Measurements from ENCODE around the gene VMP1.
"Not testable (repeated sequence)": the region's sequence is repeated elsewhere in the genome, so short reads cannot be mapped to it uniquely, and the experiment has no call there.

Gene VMP1

DNA sequence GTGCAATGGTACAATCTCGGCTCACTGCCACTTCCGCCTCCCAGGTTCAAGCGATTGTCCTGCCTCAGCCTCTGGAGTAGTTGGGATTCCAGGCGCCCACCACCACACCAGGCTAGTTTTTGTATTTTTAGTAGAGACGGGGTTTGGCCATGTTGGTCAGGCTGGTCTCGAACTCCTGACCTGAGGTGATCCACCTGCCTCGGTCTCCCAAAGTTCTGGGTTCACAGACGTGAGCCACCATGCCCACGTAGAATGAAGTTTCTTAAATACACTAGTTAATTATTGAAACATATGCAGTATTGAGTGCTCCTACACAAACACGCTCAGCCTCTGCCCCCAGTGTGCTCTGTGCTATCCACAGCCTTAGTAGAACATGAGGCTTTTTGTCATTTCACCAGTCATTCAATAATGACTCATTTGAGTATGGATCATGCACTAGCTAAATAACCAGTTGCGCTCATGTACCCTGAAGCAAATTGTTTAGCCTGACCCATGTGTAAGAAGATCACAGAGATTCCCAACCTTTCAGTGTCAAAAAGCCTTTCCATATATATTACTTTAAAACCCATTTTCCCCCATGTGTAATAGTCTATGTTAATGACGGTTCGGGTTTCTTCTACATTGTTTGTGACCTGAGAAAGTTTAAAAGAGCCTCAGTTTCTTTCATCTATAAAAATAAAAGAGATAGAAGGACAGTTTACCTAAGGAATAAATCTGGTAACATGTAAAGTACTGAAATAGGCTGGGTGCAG is 135.6 kb downstream of the VMP1 start:
- DNase-seq = peak; percentile 67

DNA sequence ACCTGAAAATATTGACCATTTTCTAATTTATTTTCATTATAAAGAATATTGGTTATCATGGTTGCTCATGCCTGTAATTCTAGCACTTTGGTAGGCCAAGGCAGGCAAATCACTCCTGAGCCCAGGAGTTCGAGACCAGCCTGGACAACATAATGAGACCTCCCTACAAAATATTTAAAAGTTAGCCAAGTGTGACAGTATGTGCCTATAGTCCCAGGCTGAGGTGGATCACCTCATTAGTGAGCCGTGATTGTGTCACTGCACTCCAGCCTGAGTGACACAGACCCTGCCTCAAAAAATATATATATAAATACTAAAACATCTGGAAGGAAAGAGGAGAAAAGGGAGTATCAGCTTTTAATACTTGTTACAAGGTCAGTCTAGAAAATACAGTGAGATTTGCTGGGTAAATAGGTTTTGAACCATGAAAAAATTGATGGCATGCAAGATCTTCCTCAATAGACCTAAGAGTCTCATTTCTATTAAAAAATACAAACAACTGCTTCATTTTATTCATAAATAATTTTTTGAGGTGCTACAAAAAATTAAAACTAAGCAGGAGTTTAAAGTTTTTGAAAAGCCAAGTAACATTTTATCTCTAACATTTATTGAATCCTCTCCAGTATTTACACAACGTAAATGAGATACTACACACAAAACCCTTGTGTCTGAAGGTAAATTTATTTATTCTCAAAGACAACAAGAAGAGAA is 137.6 kb downstream of the VMP1 start:
- DNase-seq = no peak

DNA sequence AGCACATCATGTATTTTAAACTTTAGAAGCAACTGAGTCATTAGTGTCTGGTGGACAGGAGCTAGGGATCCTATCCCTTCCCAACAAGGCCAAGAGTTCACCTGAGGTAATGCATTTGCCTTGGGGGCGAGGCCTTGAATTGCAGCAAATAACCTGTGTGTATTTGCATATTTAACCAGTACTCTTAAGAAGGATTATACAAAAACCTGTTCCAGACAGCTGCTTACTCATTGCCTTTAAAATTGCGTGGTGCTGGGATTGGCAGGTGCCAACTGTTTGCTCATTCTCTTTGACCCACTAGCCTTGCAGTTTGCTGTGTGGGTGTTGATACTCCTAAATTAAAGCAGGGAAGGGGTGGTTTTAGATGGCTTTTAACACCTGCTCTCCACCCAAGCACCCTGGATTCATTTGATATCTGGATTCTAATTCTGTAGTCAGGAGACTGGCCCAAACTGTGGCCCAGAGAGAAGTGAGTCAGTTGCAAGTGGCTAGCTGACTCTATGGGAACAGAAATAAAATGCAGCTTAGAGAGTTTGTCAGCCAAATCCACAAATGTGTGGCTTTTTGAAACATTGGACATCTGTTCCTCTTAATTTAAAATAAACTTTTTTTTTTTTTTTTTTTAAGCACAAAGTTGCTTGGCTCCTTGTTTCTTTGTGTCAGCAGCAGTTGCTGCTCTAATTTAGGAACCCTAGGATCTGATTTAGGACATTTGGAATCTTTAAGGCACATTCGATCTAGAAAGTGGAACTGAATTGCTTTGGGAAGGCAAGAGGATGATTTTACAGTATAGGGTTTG is 138.3 kb downstream of the VMP1 start:
- no peak for DNase-seq

DNA sequence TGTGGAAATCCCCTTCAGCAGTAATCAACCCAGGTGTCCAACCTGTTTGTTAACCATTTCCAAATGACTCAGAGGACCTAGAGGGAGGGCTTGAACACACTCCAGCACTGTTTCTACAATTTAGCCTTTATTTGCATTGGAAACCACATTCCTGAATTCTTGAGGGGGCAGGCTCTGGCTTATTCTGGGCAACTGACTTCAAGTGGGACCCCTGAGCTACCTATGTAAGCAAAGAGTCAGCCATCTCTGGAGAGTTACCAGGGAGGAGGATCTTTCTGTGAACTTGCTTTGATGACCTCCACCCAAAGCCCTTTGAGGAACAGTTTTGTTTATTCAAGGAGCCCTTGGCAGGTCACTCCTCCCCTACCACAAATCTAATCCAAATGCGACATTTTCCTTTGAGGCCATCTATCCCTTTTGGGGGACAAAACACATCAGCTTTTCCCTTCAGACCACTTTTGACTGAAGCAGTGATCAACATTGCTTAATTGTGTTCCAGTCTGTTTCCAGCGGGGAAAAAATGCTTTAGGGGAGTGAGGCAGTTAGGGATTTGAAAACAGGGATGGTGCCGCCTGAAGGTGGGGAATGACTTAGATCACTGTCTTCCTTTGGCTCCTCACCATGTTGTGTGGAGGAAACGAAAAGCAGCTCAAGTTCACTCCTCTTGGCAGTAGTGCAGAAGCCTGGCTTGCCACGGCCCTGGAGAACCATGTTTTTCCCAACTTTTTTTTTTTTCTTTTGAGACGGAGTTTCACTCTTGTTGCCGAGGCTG is 139.1 kb downstream of the VMP1 start:
- no peak for DNase-seq

DNA sequence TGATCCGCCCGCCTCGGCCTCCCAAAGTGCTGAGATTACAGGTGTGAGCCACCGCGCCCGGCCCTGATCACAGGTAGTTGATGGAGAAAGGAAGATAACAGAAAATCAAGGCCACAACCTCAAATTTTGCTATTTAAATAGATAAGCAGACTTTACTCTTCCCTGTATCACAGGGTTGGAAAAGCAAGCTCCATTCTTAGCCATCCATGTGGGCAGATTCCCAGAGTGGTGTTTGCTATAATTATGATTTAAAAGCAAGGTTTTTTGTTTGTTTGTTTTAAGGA is 140.9 kb downstream of the VMP1 start:
- DNase-seq = no peak

DNA sequence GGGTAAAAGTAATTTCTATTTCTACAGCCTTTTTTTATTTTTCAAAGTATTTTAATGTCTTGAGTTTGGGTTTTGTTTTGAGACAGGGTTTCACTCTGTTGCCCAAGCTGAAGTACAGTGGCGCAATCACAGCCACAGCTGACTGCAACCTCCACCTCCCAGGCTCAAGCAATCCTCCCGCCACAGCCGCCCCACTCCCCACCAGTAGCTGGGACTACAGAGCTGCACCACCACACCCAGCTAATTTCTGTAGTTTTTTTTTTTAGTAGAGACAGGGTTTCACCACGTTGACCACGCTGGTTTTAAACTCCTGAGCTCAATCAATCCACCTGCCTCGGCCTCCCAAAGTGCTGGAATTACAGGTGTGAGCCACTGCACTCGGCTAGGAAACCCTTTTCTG is 141.3 kb downstream of the VMP1 start:
- no peak for DNase-seq

DNA sequence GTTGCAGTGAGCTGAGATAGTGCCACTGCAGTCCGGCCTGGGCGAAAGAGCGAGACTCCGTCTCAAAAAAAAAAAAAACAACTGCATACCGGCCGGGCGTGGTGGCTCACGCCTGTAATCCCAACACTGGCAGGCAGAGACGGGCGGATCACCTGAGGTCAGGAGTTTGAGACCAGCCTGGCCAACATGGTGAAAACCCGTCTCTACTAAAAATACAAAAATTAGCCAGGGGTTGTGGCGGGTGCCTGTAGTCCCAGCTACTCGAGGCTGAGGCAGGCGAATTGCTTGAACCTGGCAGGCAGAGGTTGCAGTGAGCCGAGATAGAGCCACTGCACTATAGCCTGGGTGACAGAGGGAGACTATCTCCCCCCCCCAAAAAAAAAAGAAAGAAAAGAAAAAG is 142.9 kb downstream of the VMP1 start:
- not testable (repeated sequence) for DNase-seq

DNA sequence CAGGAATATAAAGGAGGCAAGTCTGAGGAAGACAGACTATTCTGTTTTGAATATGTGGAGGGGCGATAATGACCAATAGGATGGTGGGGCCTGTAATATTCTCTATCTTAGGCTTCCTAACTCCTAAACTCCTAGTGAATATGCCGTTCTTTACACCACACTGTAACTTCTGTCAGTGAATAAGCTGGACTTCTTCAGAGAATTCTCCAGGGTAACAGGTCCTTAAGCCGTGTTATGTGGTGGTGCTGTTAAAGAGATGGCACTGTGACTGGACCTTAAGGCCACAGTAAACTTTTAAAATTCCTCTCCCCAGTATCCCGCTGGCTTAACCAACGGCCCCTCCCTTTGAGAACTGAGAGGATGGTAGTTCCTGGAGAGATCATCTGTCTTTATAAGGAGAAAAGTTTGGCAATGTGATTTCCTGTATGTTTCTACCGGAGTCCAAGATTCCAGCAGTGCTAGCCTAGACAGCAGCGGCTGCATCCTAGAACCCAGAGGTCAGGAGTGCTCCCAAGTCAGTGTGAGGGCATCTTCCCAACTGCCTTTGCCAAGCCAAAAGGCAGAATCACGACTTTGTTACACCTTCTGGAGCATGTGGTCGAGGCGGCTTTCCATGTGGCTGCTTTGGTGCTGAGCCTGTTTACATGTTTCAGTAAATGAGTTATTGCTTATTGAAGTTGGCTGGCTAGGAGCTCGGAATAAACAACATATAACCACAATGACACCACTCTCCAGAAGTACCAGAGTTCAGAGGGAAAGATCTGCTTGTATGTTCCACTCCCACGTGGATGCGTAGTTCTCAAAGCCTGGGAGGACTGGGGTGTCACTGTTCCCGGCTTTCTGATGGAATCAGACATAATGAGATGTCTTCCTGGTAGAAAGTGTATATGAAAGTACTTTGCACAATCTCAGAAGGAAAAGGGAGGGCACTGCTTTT is 144.3 kb downstream of the VMP1 start:
- DNase-seq = no peak

DNA sequence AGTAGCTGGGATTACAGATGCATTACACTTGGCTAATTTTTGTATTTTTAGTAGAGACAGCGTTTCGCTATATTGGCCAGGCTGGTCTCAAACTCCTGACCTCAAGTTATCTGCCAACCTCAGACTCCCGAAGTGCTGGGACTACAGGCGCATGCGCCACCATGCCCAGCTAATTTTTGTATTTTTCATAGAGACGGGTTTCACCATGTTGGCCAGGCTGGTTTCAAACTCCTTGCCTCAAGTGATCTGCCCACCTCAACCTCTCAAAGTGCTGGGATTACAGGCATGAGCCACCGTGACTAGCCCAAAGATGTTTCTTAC is 145.4 kb downstream of the VMP1 start:
- not testable (repeated sequence) for DNase-seq

DNA sequence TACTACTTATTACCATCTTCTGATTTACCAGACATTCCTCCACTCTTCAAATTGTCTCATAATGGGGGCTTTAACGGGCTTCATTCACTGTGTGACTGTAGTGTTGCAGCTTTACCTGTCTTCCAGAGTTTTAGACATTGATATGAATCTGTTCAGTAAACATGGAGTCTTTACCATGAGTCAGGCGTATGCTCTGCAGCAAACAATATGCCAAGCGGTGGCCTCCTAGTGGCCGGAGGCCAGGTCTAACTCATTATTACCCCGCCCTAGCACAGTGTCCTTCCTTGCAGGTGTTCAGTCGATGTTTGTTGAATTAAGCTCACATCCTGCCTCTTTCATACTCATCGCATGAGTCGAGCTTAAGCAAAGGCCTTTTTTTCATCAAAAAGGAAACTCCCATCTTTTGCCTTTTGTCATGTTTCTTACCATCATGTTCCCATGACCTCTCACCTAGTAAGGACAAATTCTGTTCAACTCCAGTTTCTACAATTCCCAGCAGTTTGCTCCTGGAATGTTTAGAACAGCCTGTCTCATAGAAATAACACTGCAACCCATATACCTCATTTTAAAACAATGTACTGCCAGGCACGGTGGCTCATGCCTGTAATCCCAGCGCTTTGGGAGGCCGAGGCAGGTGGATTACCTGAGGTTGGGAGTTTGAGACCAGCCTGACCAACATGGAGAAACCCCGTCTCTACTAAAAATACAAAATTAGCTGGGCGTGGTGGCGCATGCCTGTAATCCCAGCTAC is 145.9 kb downstream of the VMP1 start:
- peak; percentile 51 for DNase-seq

DNA sequence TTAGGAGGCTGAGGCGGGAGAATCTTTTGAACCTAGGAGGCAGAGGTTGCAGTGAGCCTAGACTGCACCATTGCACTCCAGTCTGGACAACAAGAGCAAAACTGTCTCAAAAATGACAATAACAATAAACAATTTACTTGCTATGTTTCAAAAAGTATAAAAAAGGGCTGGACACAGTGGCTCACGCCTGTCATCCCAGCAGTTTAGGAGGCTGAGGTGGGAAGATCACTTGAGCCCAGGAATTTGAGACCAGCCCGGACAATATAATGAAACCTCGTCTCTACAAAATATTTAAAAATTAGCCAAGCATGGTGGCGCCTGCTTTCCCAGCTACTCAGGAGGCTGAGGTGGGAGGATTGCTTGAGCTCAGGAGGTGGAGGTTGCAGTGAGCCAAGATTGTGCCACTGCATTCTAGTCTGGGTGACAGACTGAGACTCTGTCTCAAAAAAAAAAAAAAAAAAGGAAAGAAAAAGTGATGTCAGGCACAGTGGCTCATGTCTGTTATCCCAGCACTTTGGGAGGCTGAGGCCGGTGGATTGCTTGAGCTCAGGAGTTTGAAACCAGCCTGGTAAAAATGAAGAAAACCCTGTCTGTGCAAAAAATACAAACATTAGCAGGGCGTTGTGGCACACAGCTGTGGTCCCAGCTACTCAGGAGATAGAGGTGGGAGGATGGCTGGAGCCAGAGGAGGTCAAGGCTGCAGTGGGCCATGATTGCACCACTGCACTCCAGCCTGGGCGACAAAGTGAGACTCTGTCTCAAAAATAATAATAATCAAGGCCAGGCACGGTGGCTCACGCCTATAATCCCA is 146.7 kb downstream of the VMP1 start:
- DNase-seq = not testable (repeated sequence)

DNA sequence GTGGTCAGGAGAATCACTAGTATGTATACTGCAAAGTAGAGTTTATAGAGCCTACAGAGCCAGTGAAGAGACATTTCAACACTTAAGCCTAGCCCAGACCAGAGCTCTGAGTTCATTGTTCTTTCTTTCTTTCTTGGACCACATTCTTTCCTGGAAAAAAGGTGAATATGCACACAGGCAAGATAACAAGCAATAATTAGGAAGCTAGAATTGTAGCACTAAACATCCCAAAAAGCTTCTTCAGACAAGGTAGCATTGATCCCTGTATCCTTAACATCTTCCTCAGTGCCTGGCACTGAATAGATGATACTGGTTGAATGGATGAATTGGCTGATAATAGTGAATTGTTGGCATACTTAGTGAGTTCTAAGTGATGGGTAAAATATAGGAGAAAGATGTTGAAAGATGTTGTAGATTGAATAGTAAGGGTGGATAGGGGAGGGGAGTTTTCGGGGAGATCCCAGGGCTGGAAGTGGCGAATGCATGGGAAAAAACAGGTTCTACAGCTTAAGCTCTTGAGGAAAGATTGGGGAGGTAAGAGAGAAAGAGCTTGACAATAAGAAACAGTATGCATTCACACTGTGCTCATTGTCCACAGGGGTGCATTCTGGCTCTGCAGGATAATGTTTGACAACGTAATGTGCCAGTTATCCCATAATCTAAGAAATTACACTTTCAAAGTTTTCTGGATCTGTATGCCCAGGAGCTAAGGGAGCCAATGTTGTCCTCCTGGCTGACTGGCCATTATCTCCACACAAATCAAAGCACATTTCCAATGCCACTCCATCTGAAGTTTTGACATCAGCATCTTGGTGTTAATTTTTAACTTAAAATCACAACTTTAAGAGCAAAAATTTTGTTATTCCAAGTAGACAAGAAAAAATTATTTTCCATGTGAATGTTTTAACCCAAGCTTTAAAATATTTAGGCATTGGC is 149.7 kb downstream of the VMP1 start:
- no peak for DNase-seq

DNA sequence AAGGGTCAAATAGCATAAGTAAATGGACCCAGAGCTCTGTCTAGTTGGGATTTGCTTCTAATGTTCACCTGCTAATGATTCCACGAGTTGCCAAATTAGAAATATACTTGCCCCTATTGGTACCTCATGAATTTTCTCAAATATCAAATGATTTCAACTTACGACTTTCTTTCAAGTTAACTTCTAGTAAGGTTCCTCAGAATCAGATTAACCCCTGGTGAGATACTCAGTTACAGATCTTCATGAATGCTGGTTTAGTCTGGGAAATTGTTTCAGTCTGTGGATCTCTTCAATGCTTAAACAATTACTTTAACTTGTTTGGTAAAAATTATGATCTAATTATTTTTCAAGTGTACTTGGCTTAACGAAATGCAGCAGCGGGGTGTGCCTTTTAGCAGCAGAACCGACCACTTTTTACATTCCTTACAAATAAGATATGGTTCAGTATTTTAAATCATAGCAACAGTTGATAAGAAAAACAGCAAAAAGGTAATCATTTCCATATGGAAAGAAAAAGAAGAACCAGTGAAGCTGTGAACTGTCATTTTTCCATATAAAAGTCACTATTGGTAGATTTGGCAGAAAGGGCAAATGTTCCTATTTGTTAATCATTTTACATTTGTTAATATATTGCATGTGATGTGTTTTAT is 150.8 kb downstream of the VMP1 start:
- no peak for DNase-seq

DNA sequence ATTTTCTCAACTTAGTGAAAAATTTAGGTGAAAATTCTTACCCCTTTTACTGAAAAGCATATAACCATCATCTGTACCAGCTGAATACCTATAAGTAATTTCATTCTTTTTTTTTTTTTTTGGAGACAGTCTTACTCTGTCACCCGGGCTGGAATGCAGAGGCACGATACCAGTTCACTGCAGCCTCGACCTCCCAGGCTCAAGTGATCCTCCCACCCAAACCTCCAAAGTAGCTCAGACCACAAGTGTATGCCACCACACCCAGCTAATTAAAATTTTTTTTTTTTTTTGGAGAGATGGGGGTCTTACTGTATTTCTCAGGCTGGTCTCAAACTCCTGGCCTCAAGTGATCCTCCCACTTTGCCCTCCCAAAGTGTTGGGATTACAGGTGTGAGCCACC is 151.5 kb downstream of the VMP1 start:
- no peak for DNase-seq

DNA sequence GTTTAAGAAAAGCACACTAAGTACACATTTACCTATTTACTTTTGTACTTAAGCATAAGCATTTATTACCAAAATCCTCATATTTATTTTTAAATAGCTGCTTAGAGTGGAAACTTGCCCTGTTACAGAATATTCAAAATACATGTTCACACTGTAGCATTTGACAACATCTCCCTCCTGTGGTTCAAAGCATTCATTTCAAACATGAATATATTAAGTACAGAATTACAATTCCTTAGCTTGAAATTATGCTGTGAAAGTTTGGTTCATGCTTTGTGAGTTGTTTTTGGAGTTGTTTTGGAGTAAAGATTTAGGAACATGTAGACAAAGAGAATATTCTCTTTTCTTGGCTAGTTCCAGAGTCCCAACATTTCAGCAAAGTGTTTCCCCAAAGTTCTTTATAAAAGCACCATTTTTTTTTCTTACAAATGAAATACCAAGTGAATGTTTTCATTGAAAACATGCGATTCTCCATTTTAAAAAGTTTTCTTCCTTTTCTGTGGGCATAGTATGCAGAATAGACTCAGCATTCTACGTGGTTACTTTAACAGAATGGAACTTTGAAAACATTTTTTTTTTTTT is 152.1 kb downstream of the VMP1 start:
- DNase-seq = no peak

DNA sequence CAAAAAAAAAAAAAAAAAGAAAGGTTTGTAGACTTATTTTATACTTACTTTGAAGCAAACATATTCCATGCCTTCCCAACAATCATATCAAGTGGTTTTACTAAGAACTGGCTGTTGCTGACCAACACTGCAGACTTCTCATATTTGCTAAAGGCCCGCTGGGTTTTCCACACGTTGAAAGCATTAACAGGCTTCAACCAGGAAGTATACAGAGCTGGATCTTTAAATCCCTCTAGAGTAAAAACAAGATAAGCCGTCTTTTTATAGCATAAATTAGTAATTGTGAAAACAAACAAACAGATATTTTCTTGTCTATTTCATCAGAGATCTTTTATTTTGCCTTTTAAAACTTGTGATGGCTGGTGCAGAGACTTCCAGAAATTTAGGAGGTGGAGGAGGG is 156.2 kb downstream of the VMP1 start:
- no peak for DNase-seq

DNA sequence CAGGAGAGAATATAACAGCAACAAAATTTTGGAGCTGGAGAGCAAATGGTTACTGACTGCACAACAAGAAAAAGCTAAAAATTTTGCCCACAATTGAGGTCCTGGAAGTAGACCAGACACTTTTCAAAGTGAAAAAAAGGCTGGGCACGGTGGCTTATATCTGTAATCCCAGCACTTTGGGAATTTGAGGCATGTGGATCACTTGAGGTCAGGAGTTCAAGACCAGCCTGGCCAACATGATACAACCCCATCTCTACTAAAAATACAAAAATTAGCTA is 162.4 kb downstream of the VMP1 start:
- no peak for DNase-seq

DNA sequence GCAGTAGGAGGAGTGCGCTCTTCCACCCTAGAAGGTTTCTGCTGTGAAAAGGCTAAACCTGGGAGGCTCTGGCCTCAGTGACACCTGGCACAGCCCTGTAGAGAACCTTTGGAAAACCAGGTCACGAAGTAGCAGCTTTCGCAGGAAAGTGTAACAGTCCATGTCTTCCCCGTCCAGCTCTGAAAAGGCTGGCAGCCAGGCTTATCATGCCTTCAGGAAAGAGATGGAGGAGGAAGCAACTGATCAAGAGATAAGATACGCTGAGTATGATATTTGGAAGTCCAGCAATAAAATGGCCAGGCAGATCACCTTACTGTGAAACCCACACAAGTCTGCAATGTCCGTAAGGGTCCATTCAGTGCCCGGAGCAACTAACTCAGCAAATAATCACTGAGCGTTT is 163.0 kb downstream of the VMP1 start:
- no peak for DNase-seq

DNA sequence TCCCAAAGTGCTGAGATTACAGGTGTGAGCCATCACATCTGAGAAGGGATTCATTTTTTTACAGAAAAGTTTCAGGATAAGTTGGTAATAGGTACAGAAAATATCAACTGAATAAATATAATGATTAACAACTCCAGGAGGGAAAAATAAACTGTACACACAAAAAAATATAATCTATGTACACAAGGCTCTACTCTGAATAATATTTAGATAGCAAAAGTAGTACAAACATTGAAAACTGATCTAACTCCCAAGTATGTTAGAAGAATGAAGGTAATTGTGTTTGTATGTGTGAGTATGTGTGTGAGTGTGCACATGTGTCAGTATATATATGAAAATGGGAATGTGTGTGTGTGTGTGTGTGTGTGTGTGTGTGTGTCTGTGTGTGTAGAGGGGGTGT is 164.9 kb downstream of the VMP1 start:
- no peak for DNase-seq

Data from activated T-cell treated with anti-CD3 and anti-CD28 coated beads, Interleukin-2, amount 50 U/mL, for 1 hour (primary cell).